Body of pancreas (tissue), 4 donors: ENCODE data around the gene GPANK1. TPM values are rescaled to one million over a fixed set of nuclear protein-coding genes. Genes with fewer than 3 reads are reported as not detected.

Experiments used
- ATAC-seq: fragments of 150-250 bp; one replicate; pipeline ENCODE4 v1.9.1; 2016
- DNase-seq, 4 donors: peaks; one replicate each; pipeline ENCODE4 v3.0.0-alpha.2; 2019
- H3K27ac ChIP-seq, 4 donors: fragments of 200-600 bp; sonication (generic); 1 replicate in 3 of 4; 2 replicates in 1 of 4; pipeline versions ENCODE4 v1.5.1 to v1.6.1; 2016 to 2019; ENCODE audit warnings: mild to moderate bottlenecking in 1 of 4, mixed read lengths in 1 of 4, moderate library complexity in 1 of 4
- H3K27me3 ChIP-seq, 2 donors: fragments of 200-600 bp; sonication (generic); one replicate each; pipeline ENCODE4 v1.6.0; 2016; ENCODE audit warnings: mild to moderate bottlenecking in 1 of 2
- H3K36me3 ChIP-seq, 2 donors: fragments of 200-600 bp; sonication (generic); replicated peaks in 1 of 2; 2 replicates each; pipeline ENCODE4 v1.5.1; 2016; ENCODE audit warnings: low read depth in 2 of 2; ENCODE audit not compliant: insufficient read depth in 1 of 2
- H3K4me1 ChIP-seq: fragments of 200-600 bp; sonication (generic); one replicate; pipeline ENCODE4 v1.6.0; 2016
- H3K4me3 ChIP-seq, 2 donors: fragments of 200-600 bp; sonication (generic); 1 replicate in 1 of 2; 2 replicates in 1 of 2; pipeline ENCODE4 v1.5.1; 2016 to 2019
- H3K9me3 ChIP-seq, 3 donors: fragments of 200-600 bp; sonication (generic); 1 replicate in 2 of 3; 2 replicates in 1 of 3; pipeline ENCODE4 v1.5.1; 2016
- POLR2A ChIP-seq, 3 donors: fragments of 450-650 bp; IDR thresholded peaks; one replicate each; pipeline ENCODE4 v1.6.1; 2016; ENCODE audit warnings: antibody characterized with exemption in 3 of 3, mild to moderate bottlenecking in 2 of 3
- WGBS, 2 donors: methylation state at CpG; one replicate each; pipeline ENCODE4 v1.1.5; 2017; 5-methylcytosine and 5-hydroxymethylcytosine counted together
- intact Hi-C: fragments of 100-400 bp; cut with DNase I; formaldehyde crosslinking; loops from one replicate; pipeline ENCODE4 v1.15.1; 2023
- total RNA-seq, 2 donors: library from RNA; depleted of rRNA; stranded (reverse); fragments of >200 nt; gene quantifications; one replicate each; pipeline ENCODE4 v1.1.0, GENCODE V29; 2016
- TF ChIP-seq, protein P1 (sequence below), 7 experiments: fragments of 450-650 bp in 4 of 7; fragments of 200-600 bp in 3 of 7; sonication (generic) in 3 of 7; IDR thresholded peaks; one replicate each; pipeline ENCODE4 v1.5.1; 2016 to 2019; ENCODE audit warnings: antibody characterized with exemption in 7 of 7

GPANK1 gene
- total RNA-seq, 2 donors from 2014 or later: 8.9 to 10.9 TPM

DNA sequence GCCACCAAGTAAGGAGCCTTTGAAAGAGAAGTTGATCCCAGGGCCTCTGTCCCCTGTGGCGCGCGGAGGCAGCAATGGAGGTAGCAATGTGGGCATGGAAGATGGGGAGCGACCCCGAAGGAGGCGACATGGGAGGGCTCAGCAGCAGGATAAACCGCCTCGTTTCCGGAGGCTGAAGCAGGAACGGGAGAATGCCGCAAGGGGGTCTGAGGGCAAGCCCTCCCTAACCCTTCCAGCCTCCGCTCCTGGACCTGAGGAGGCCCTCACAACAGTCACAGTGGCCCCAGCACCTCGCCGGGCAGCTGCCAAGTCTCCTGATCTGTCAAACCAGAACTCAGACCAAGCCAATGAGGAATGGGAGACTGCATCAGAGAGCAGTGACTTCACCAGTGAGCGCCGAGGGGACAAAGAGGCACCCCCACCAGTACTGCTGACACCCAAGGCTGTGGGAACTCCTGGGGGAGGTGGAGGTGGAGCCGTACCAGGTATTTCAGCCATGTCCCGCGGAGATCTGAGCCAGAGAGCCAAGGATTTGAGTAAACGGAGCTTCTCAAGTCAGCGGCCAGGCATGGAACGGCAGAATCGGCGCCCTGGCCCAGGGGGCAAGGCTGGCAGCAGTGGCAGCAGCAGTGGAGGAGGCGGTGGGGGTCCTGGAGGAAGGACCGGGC, 32.4 kb downstream of the GPANK1 start:
- no peaks in the 10 kb centered on the region for H3K9me3 ChIP-seq
- DNase-seq (no peak), ATAC-seq (no peak)
- no peaks in the 10 kb centered on the region for H3K27me3 ChIP-seq
- H3K4me1 ChIP-seq: no peaks in the 10 kb centered on the region
- H3K36me3 ChIP-seq: peaks cover 24 to 69% of the 10 kb centered on the region in 2 donors
- TF ChIP-seq POLR2A (IDR thresholded peaks at IDR 0.05): no peak
- TF ChIP-seq, protein P1, sequence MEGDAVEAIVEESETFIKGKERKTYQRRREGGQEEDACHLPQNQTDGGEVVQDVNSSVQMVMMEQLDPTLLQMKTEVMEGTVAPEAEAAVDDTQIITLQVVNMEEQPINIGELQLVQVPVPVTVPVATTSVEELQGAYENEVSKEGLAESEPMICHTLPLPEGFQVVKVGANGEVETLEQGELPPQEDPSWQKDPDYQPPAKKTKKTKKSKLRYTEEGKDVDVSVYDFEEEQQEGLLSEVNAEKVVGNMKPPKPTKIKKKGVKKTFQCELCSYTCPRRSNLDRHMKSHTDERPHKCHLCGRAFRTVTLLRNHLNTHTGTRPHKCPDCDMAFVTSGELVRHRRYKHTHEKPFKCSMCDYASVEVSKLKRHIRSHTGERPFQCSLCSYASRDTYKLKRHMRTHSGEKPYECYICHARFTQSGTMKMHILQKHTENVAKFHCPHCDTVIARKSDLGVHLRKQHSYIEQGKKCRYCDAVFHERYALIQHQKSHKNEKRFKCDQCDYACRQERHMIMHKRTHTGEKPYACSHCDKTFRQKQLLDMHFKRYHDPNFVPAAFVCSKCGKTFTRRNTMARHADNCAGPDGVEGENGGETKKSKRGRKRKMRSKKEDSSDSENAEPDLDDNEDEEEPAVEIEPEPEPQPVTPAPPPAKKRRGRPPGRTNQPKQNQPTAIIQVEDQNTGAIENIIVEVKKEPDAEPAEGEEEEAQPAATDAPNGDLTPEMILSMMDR (IDR thresholded peaks at IDR 0.05): no peak
- H3K4me3 ChIP-seq: no peak overlapping the region
- no peak overlapping the region for H3K27ac ChIP-seq
- intact Hi-C loops: no loop called here
- WGBS, 2 donors: 88 to 89% methylated on average over 24 to 25 of the region's 26 CpGs

DNA sequence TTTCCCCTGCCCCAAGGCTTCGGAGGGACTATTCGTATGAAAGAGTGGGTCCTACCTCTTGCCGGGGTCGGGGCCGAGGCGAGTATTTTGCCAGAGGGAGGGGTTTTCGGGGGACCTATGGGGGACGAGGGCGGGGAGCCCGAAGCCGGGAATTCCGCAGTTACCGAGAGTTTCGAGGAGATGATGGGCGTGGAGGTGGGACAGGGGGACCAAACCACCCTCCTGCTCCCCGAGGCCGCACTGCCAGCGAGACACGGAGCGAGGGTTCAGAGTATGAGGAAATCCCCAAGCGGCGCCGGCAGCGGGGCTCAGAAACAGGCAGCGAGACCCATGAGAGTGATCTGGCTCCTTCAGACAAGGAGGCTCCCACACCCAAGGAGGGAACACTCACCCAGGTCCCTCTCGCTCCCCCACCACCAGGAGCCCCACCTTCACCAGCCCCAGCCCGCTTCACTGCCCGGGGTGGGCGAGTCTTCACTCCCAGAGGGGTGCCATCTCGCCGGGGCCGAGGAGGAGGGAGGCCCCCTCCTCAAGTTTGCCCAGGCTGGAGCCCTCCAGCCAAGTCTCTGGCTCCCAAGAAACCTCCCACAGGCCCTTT, 33.0 kb downstream of the GPANK1 start:
- no peak for DNase-seq
- H3K36me3 ChIP-seq: peaks cover 24 to 66% of the 10 kb centered on the region in 2 donors
- ATAC-seq: no peak
- 88 to 96% methylated on average over 25 to 31 of the region's 32 CpGs for WGBS, 2 donors
- no peaks in the 10 kb centered on the region for H3K27me3 ChIP-seq
- no peak overlapping the region for H3K4me3 ChIP-seq
- H3K27ac ChIP-seq: no peak overlapping the region
- no peaks in the 10 kb centered on the region for H3K9me3 ChIP-seq
- H3K4me1 ChIP-seq: no peaks in the 10 kb centered on the region
- no peak for TF ChIP-seq POLR2A (IDR thresholded peaks at IDR 0.05)
- TF ChIP-seq, protein P1 (IDR thresholded peaks at IDR 0.05): no peak
- intact Hi-C loops: no loop called here

DNA sequence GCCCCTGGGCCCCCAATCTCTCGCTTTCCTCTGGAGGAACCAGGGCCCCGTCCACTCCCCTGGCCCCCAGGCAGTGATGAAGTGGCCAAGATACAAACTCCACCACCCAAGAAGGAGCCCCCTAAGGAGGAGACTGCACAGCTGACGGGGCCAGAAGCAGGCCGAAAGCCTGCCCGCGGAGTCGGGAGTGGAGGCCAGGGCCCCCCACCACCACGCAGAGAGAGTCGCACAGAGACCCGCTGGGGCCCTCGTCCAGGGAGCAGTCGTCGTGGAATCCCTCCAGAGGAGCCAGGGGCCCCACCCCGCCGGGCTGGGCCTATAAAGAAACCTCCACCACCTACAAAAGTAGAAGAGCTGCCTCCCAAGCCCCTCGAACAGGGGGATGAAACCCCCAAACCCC, 33.6 kb downstream of the GPANK1 start:
- Histone ChIP-seq H3K9me3 (no peaks in the 10 kb centered on the region), H3K36me3 (peaks cover 29 to 64% of the 10 kb centered on the region in 2 donors), H3K4me3 (no peak overlapping the region), H3K4me1 (no peaks in the 10 kb centered on the region), H3K27ac (no peak overlapping the region), H3K27me3 (no peaks in the 10 kb centered on the region)
- ATAC-seq: no peak
- no peak for DNase-seq
- intact Hi-C loops: no loop called here
- WGBS, 2 donors: 87 to 98% methylated on average over 4 to 16 of the region's 16 CpGs
- TF ChIP-seq, protein P1 (IDR thresholded peaks at IDR 0.05): no peak
- no peak for TF ChIP-seq POLR2A (IDR thresholded peaks at IDR 0.05)

DNA sequence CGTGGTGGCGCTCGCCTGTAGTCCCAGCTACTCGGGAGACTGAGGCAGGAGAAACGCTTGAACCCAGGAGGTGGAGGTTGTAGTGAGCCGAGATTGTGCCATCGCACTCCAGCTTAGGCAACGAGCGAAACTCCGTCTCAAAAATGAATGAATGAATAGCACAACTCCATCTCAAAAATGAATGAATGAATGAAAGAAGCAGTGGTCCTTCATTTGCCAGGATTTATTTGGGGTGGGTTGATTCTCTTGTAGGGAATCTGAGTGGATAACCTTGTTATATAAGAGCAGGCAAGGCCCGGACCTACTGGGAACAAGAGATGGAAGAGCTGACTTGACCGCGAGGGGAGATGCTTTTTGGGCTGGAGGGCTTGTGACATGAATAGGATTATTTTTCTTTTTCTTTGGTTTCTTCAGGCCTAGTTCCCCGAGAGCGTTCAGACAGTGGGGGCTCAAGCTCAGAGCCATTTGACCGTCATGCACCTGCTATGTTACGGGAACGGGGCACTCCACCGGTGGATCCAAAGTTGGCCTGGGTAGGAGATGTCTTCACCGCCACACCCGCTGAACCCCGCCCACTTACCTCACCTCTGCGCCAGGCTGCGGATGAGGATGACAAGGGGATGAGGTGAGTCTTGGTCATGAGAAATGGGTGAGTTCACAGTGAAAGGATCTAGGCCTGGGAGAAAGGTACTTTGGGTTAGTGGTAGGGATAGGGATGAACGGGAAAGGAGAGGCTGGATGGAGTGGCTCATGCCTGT, 34.4 kb downstream of the GPANK1 start:
- intact Hi-C loops: no loop called here
- H3K36me3 ChIP-seq: peaks cover 31 to 68% of the 10 kb centered on the region in 2 donors
- H3K27ac ChIP-seq: no peak overlapping the region
- no peak overlapping the region for H3K4me3 ChIP-seq
- no peaks in the 10 kb centered on the region for H3K27me3 ChIP-seq
- TF ChIP-seq, protein P1 (IDR thresholded peaks at IDR 0.05): no peak
- no peak for TF ChIP-seq POLR2A (IDR thresholded peaks at IDR 0.05)
- no peaks in the 10 kb centered on the region for H3K9me3 ChIP-seq
- no peaks in the 10 kb centered on the region for H3K4me1 ChIP-seq
- DNase-seq (no peak), ATAC-seq (no peak)
- 91 to 94% methylated on average over 25 of the region's 25 CpGs for WGBS, 2 donors
